ENCODE results near the gene AUH. TPM values are rescaled to one million over a fixed set of nuclear protein-coding genes. Genes with fewer than 3 reads are reported as not detected.
A peak's percentile ranks its signal among the peaks of the same experiment; 100 is the strongest.

The AUH gene
- total and polyA plus RNA-seq, 10 of the 15 experiments (the other 5 are each of a cell fraction or from before 2014, with no cell fraction given): 1.7 to 7.3 (median 4.6) TPM

DNA sequence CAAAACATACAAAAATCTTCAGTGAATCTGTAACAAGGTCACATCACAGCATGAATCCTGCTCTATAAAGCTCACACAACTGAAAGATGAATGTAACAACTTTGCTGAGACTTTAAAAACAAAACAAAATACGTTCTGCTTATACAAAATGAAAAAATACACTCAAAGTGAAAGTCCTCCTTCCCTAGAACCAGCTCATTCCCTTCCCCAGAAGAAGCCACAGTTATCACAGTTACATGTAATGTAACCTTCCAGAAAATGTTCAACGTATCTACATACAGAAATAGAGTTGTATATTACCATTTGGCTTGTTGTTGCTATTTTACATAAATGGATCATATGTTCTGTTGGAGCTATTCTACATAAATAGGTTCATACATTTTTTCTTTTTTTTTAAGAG, 2.6 kb downstream of the AUH start (continued):
- TF ChIP-seq, protein P1, sequence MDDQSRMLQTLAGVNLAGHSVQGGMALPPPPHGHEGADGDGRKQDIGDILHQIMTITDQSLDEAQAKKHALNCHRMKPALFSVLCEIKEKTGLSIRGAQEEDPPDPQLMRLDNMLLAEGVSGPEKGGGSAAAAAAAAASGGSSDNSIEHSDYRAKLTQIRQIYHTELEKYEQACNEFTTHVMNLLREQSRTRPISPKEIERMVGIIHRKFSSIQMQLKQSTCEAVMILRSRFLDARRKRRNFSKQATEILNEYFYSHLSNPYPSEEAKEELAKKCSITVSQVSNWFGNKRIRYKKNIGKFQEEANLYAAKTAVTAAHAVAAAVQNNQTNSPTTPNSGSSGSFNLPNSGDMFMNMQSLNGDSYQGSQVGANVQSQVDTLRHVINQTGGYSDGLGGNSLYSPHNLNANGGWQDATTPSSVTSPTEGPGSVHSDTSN (IDR thresholded peaks at IDR 0.05; ENCODE audit: insufficient replicate concordance, low read depth, low read length): no peak
- no peak for TF ChIP-seq ZNF24 (IDR thresholded peaks at IDR 0.05)
- TF ChIP-seq POLR2AphosphoS5 (IDR thresholded peaks at IDR 0.05; ENCODE audit: low read length): no peak
- TF ChIP-seq PAX5 (IDR thresholded peaks at IDR 0.05; ENCODE audit: borderline replicate concordance, low read depth, low read length): no peak
- TF ChIP-seq, protein P2, sequence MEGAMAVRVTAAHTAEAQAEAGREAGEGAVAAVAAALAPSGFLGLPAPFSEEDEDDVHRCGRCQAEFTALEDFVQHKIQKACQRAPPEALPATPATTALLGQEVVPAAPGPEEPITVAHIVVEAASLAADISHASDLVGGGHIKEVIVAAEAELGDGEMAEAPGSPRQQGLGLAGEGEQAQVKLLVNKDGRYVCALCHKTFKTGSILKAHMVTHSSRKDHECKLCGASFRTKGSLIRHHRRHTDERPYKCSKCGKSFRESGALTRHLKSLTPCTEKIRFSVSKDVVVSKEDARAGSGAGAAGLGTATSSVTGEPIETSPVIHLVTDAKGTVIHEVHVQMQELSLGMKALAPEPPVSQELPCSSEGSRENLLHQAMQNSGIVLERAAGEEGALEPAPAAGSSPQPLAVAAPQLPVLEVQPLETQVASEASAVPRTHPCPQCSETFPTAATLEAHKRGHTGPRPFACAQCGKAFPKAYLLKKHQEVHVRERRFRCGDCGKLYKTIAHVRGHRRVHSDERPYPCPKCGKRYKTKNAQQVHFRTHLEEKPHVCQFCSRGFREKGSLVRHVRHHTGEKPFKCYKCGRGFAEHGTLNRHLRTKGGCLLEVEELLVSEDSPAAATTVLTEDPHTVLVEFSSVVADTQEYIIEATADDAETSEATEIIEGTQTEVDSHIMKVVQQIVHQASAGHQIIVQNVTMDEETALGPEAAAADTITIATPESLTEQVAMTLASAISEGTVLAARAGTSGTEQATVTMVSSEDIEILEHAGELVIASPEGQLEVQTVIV (IDR thresholded peaks at IDR 0.05; ENCODE audit: borderline replicate concordance, partially characterized antibody): no peak
- peak in 1 of 2 experiments; percentile 21; a peak in 1 of 4 replicates for TF ChIP-seq ETV6 (conservative IDR thresholded peaks at IDR 0.05 in 1 of 2, IDR thresholded peaks at IDR 0.05 in 1 of 2; ENCODE audit: borderline replicate concordance in 1 of 2, low read depth in 1 of 2)
- TF ChIP-seq PML (IDR thresholded peaks at IDR 0.05; ENCODE audit: low read length): no peak
- no peak for TF ChIP-seq RAD51 (IDR thresholded peaks at IDR 0.05)
- no peak for TF ChIP-seq ZZZ3 (IDR thresholded peaks at IDR 0.05; ENCODE audit: control insufficient read depth, insufficient read length, low read depth)
- TF ChIP-seq NFYA (IDR thresholded peaks at IDR 0.05; ENCODE audit: borderline replicate concordance, low read depth, low read length): no peak
- TF ChIP-seq, protein P3, sequence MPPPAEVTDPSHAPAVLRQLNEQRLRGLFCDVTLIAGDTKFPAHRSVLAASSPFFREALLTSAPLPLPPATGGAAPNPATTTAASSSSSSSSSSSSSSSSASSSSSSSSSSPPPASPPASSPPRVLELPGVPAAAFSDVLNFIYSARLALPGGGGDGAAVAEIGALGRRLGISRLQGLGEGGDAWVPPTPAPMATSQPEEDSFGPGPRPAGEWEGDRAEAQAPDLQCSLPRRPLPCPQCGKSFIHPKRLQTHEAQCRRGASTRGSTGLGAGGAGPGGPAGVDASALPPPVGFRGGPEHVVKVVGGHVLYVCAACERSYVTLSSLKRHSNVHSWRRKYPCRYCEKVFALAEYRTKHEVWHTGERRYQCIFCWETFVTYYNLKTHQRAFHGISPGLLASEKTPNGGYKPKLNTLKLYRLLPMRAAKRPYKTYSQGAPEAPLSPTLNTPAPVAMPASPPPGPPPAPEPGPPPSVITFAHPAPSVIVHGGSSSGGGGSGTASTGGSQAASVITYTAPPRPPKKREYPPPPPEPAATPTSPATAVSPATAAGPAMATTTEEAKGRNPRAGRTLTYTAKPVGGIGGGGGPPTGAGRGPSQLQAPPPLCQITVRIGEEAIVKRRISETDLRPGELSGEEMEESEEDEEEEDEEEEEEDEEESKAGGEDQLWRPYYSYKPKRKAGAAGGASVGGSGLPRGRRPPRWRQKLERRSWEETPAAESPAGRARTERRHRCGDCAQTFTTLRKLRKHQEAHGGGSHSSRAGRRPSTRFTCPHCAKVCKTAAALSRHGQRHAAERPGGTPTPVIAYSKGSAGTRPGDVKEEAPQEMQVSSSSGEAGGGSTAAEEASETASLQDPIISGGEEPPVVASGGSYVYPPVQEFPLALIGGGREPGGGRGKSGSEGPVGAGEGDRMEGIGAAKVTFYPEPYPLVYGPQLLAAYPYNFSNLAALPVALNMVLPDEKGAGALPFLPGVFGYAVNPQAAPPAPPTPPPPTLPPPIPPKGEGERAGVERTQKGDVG (CRISPR knock-in tag; IDR thresholded peaks at IDR 0.05): no peak
- TF ChIP-seq ZNF274 (IDR thresholded peaks at IDR 0.05; ENCODE audit: insufficient read depth, insufficient read length): no peak
- no peak for TF ChIP-seq SIX5 (IDR thresholded peaks at IDR 0.05; ENCODE audit: low read depth, low read length, severe bottlenecking)
- no peak for TF ChIP-seq BHLHE40 (IDR thresholded peaks at IDR 0.05; ENCODE audit: borderline replicate concordance in 1 of 2, low read depth in 2 of 2, low read length in 1 of 2)
- TF ChIP-seq DPF2 (IDR thresholded peaks at IDR 0.05): peak; percentile 74
- TF ChIP-seq, protein P4, sequence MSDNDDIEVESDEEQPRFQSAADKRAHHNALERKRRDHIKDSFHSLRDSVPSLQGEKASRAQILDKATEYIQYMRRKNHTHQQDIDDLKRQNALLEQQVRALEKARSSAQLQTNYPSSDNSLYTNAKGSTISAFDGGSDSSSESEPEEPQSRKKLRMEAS (IDR thresholded peaks at IDR 0.05; ENCODE audit: low read depth, low read length): no peak
- no peak for TF ChIP-seq YY1 (IDR thresholded peaks at IDR 0.05; ENCODE audit: low read depth, low read length)
- no peak for TF ChIP-seq SUZ12 (IDR thresholded peaks at IDR 0.05; ENCODE audit: unreplicated experiment)
- TF ChIP-seq ZNF207 (IDR thresholded peaks at IDR 0.05; ENCODE audit: borderline replicate concordance): no peak
